Measurements from ENCODE around the gene AMOTL1.

The AMOTL1 gene

GRCh38 chr11:94730153-94730552, 38.0 kb upstream of the AMOTL1 start:
- no peak overlapping the region for H2AFZ ChIP-seq (ENCODE audit: low read depth, low read length)
- H3K4me1 ChIP-seq (ENCODE audit: control insufficient read depth, insufficient read depth, low read depth, low read length), result peaks cover 17% of the 10 kb centered on the region
- no peaks in the 10 kb centered on the region for H3K27me3 ChIP-seq (ENCODE audit: control insufficient read depth in 1 of 2, insufficient read depth in 1 of 2, low read length in 2 of 2)
- H3K4me2 ChIP-seq (ENCODE audit: low read length, poor library complexity, severe bottlenecking), result no peak overlapping the region
- peak overlapping the region; percentile 65 for H4K8ac ChIP-seq (ENCODE audit: low read length)
- no peak overlapping the region for H3K14ac ChIP-seq (ENCODE audit: low read length in 2 of 2)
- peak overlapping the region; percentile 78 for H4K91ac ChIP-seq (ENCODE audit: low read length)
- peak overlapping the region; percentile 84 for H2BK15ac ChIP-seq (ENCODE audit: low read depth, poor library complexity, severe bottlenecking)
- no peak for DNase-seq
- no peak overlapping the region for H2BK5ac ChIP-seq (ENCODE audit: low read depth, low read length, poor library complexity, severe bottlenecking)
- H3K9me3 ChIP-seq (ENCODE audit: control insufficient read depth, low read length), result no peaks in the 10 kb centered on the region
- H3K79me1 ChIP-seq (replicated peaks; ENCODE audit: low read length, poor library complexity, severe bottlenecking), result no peaks in the 10 kb centered on the region
- no peak overlapping the region for H3K9ac ChIP-seq (ENCODE audit: low read length)
- H3K36me3 ChIP-seq (ENCODE audit: control insufficient read depth in 1 of 2, insufficient read depth in 2 of 2, low read depth in 1 of 2, low read length in 2 of 2), result no peaks in the 10 kb centered on the region
- 100% methylated on average over 1 of the region's 1 CpG for WGBS
- no peak overlapping the region for H3K27ac ChIP-seq (ENCODE audit: low read length, poor library complexity, severe bottlenecking)
- H2BK12ac ChIP-seq (ENCODE audit: low read length in 2 of 2), result peak overlapping the region; percentile 81 to 82
- H2AK5ac ChIP-seq (ENCODE audit: low read length, severe bottlenecking), result peak overlapping the region; percentile 7
- no peak overlapping the region for H3K23ac ChIP-seq (ENCODE audit: low read length in 2 of 2)
- H3K18ac ChIP-seq (ENCODE audit: low read depth in 1 of 2, low read length in 2 of 2), result peak overlapping the region; percentile 34 to 83
- H3K4ac ChIP-seq (ENCODE audit: low read depth in 1 of 2, low read length in 2 of 2), result no peak overlapping the region
- H3K4me3 ChIP-seq (ENCODE audit: insufficient read depth in 1 of 2, low read depth in 1 of 2, low read length in 2 of 2), result no peak overlapping the region
- peak overlapping the region; percentile 36 for H2BK120ac ChIP-seq (ENCODE audit: low read depth, low read length)

- Histone ChIP-seq H4K91ac (ENCODE audit: low read length) (peak overlapping the region; percentile 66), H2BK5ac (ENCODE audit: low read depth, low read length, poor library complexity, severe bottlenecking) (no peak overlapping the region), H2AFZ (ENCODE audit: low read depth, low read length) (no peak overlapping the region), H3K36me3 (ENCODE audit: control insufficient read depth in 1 of 2, insufficient read depth in 2 of 2, low read depth in 1 of 2, low read length in 2 of 2) (no peaks in the 10 kb centered on the region), H3K9ac (ENCODE audit: low read length) (peak overlapping the region; percentile 56), H3K4me3 (ENCODE audit: insufficient read depth in 1 of 2, low read depth in 1 of 2, low read length in 2 of 2) (no peak overlapping the region), H3K27ac (ENCODE audit: low read length, poor library complexity, severe bottlenecking) (peak overlapping the region; percentile 50), H4K8ac (ENCODE audit: low read length) (peak overlapping the region; percentile 91), H3K23ac (ENCODE audit: low read length in 2 of 2) (no peak overlapping the region), H3K4ac (ENCODE audit: low read depth in 1 of 2, low read length in 2 of 2) (peak overlapping the region in 1 of 2 experiments; percentile 71), H2AK5ac (ENCODE audit: low read length, severe bottlenecking) (no peak overlapping the region), H3K4me1 (ENCODE audit: control insufficient read depth, insufficient read depth, low read depth, low read length) (peaks cover 21% of the 10 kb centered on the region), H3K18ac (ENCODE audit: low read depth in 1 of 2, low read length in 2 of 2) (peak overlapping the region; percentile 76 to 89), H2BK120ac (ENCODE audit: low read depth, low read length) (peak overlapping the region; percentile 71), H3K4me2 (ENCODE audit: low read length, poor library complexity, severe bottlenecking) (no peak overlapping the region), H3K79me1 (replicated peaks; ENCODE audit: low read length, poor library complexity, severe bottlenecking) (no peaks in the 10 kb centered on the region), H2BK12ac (ENCODE audit: low read length in 2 of 2) (peak overlapping the region in 1 of 2 experiments; percentile 79), H3K27me3 (ENCODE audit: control insufficient read depth in 1 of 2, insufficient read depth in 1 of 2, low read length in 2 of 2) (no peaks in the 10 kb centered on the region), H3K14ac (ENCODE audit: low read length in 2 of 2) (no peak overlapping the region), H3K9me3 (ENCODE audit: control insufficient read depth, low read length) (no peaks in the 10 kb centered on the region), H2BK15ac (ENCODE audit: low read depth, poor library complexity, severe bottlenecking) (no peak overlapping the region)
- peak; percentile 96 for DNase-seq
- WGBS, result 19% methylated on average over 2 of the region's 3 CpGs
These were observed 36.1 kb upstream of the AMOTL1 start for GRCh38 chr11:94731880-94732601.

- peaks cover 22% of the 10 kb centered on the region for H3K4me1 ChIP-seq (ENCODE audit: control insufficient read depth, insufficient read depth, low read depth, low read length)
- peak overlapping the region; percentile 71 for H2BK120ac ChIP-seq (ENCODE audit: low read depth, low read length)
- H3K27me3 ChIP-seq (ENCODE audit: control insufficient read depth in 1 of 2, insufficient read depth in 1 of 2, low read length in 2 of 2), result no peaks in the 10 kb centered on the region
- H3K9me3 ChIP-seq (ENCODE audit: control insufficient read depth, low read length), result no peaks in the 10 kb centered on the region
- H2BK12ac ChIP-seq (ENCODE audit: low read length in 2 of 2), result no peak overlapping the region
- H2AK5ac ChIP-seq (ENCODE audit: low read length, severe bottlenecking), result no peak overlapping the region
- peak overlapping the region; percentile 4 to 76 for H3K18ac ChIP-seq (ENCODE audit: low read depth in 1 of 2, low read length in 2 of 2)
- no peak overlapping the region for H3K4me2 ChIP-seq (ENCODE audit: low read length, poor library complexity, severe bottlenecking)
- no peak overlapping the region for H3K23ac ChIP-seq (ENCODE audit: low read length in 2 of 2)
- H2AFZ ChIP-seq (ENCODE audit: low read depth, low read length), result no peak overlapping the region
- no peak overlapping the region for H2BK5ac ChIP-seq (ENCODE audit: low read depth, low read length, poor library complexity, severe bottlenecking)
- H2BK15ac ChIP-seq (ENCODE audit: low read depth, poor library complexity, severe bottlenecking), result no peak overlapping the region
- no peak overlapping the region for H3K14ac ChIP-seq (ENCODE audit: low read length in 2 of 2)
- H4K8ac ChIP-seq (ENCODE audit: low read length), result peak overlapping the region; percentile 91
- H4K91ac ChIP-seq (ENCODE audit: low read length), result peak overlapping the region; percentile 66
- no peak overlapping the region for H3K4me3 ChIP-seq (ENCODE audit: insufficient read depth in 1 of 2, low read depth in 1 of 2, low read length in 2 of 2)
- peak overlapping the region; percentile 50 for H3K27ac ChIP-seq (ENCODE audit: low read length, poor library complexity, severe bottlenecking)
- whole genome bisulfite sequencing, result 38% methylated on average over 5 of the region's 7 CpGs
- H3K79me1 ChIP-seq (replicated peaks; ENCODE audit: low read length, poor library complexity, severe bottlenecking), result no peaks in the 10 kb centered on the region
- H3K4ac ChIP-seq (ENCODE audit: low read depth in 1 of 2, low read length in 2 of 2), result no peak overlapping the region
- H3K9ac ChIP-seq (ENCODE audit: low read length), result peak overlapping the region; percentile 56
- H3K36me3 ChIP-seq (ENCODE audit: control insufficient read depth in 1 of 2, insufficient read depth in 2 of 2, low read depth in 1 of 2, low read length in 2 of 2), result no peaks in the 10 kb centered on the region
- DNase-seq, result peak; percentile 91
These were observed 35.4 kb upstream of the AMOTL1 start for GRCh38 chr11:94732617-94733281.

GRCh38 chr11:94734563-94735275, 33.4 kb upstream of the AMOTL1 start:
- 41% methylated on average over 4 of the region's 4 CpGs for WGBS
- Histone ChIP-seq H3K4ac (ENCODE audit: low read depth in 1 of 2, low read length in 2 of 2) (peak overlapping the region in 1 of 2 experiments; percentile 24), H3K79me1 (replicated peaks; ENCODE audit: low read length, poor library complexity, severe bottlenecking) (no peaks in the 10 kb centered on the region), H3K4me2 (ENCODE audit: low read length, poor library complexity, severe bottlenecking) (peak overlapping the region; percentile 27), H3K27me3 (ENCODE audit: control insufficient read depth in 1 of 2, insufficient read depth in 1 of 2, low read length in 2 of 2) (no peaks in the 10 kb centered on the region), H4K91ac (ENCODE audit: low read length) (peak overlapping the region; percentile 70), H3K23ac (ENCODE audit: low read length in 2 of 2) (peak overlapping the region; percentile 14 to 53), H3K9me3 (ENCODE audit: control insufficient read depth, low read length) (no peaks in the 10 kb centered on the region), H3K36me3 (ENCODE audit: control insufficient read depth in 1 of 2, insufficient read depth in 2 of 2, low read depth in 1 of 2, low read length in 2 of 2) (no peaks in the 10 kb centered on the region), H2BK5ac (ENCODE audit: low read depth, low read length, poor library complexity, severe bottlenecking) (peak overlapping the region; percentile 21), H3K14ac (ENCODE audit: low read length in 2 of 2) (no peak overlapping the region), H4K8ac (ENCODE audit: low read length) (peak overlapping the region; percentile 84), H2BK15ac (ENCODE audit: low read depth, poor library complexity, severe bottlenecking) (peak overlapping the region; percentile 90), H3K27ac (ENCODE audit: low read length, poor library complexity, severe bottlenecking) (peak overlapping the region; percentile 56), H3K4me1 (ENCODE audit: control insufficient read depth, insufficient read depth, low read depth, low read length) (peaks cover 25% of the 10 kb centered on the region), H2AK5ac (ENCODE audit: low read length, severe bottlenecking) (no peak overlapping the region), H2AFZ (ENCODE audit: low read depth, low read length) (peak overlapping the region; percentile 15), H2BK12ac (ENCODE audit: low read length in 2 of 2) (peak overlapping the region; percentile 75 to 96), H2BK120ac (ENCODE audit: low read depth, low read length) (peak overlapping the region; percentile 75), H3K9ac (ENCODE audit: low read length) (no peak overlapping the region), H3K18ac (ENCODE audit: low read depth in 1 of 2, low read length in 2 of 2) (peak overlapping the region; percentile 54 to 84), H3K4me3 (ENCODE audit: insufficient read depth in 1 of 2, low read depth in 1 of 2, low read length in 2 of 2) (no peak overlapping the region)
- DNase-seq, result no peak
